HG03571 (cell line): Measurements from ENCODE around the gene CALCR.
"Not testable (repeated sequence)": the region's sequence is repeated elsewhere in the genome, so short reads cannot be mapped to it uniquely, and the experiment has no call there.

ENCODE experiments used
- ATAC-seq: cut with Tn5 transposase; IDR thresholded peaks from one replicate; pipeline ENCODE4 v1.9.1; 2021; ENCODE audit not compliant: unreplicated experiment

Gene CALCR

GRCh38 chr7:93562106-93562505 lies 12.4 kb downstream of the CALCR start:
- no peak for ATAC-seq

GRCh38 chr7:93559639-93560491 lies 14.7 kb downstream of the CALCR start:
- ATAC-seq: no peak

DNA sequence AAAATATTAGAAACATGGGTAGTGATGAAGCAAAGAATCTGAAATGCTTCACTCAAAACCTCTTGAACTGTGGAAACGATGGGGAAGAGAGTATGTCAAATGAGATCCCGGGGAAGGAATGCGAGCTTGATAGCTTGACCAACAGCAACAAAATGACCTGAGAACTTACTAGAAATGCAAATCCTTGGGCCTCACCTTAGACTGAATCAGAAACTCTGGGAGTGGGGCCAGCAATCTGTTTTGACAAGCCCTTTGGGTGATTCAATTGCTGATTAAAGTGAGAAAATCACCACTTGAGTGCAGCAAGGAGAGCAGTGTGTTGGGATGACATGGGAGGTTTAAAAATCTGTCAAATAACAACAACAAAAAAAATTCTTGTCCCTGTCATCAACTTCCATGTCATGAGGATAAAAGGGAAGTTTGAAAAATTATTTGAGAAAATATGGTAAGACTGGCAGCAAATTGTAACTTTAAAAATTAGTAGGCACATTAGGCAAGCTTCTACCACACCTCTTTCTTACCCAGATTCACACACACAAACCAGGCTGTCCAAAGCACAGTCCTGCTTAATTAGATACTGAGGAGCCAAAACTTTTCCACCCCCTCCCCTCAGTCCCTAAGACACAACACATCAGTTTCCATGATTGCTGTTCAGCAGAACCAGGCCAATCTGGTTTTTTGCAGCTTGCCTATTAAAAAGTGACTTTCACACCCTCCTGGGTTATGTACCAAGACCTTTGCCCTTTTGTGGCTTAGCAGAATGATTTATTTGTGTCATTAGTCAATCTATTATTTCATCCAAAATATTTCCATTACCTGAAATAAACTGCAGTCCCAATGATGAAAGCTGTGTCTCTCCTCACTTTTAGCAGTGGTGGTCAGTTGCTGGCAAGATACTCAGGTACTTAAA lies 15.6 kb downstream of the CALCR start:
- no peak for ATAC-seq

DNA sequence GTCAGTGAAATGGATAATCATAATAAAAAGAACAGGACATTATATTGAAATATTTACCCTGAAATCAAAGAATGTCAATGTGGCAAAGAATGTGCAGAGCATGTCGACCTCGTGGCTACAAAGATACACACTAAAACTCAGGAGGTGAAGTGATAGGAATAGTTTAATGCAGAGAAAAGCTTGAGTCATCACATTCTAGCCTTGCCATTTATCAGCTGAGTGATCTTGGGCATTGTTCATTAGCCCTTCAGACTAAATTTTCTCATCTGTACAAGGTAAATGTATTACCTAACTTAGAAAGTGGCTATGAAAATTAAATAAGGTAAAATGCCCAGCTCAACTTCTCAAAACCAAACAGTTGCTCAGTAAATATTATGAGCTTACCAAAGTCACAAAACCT lies 22.6 kb downstream of the CALCR start:
- no peak for ATAC-seq

GRCh38 chr7:93551063-93551895 lies 23.2 kb downstream of the CALCR start:
- no peak for ATAC-seq

GRCh38 chr7:93547716-93548115 lies 26.8 kb downstream of the CALCR start:
- ATAC-seq: no peak

DNA sequence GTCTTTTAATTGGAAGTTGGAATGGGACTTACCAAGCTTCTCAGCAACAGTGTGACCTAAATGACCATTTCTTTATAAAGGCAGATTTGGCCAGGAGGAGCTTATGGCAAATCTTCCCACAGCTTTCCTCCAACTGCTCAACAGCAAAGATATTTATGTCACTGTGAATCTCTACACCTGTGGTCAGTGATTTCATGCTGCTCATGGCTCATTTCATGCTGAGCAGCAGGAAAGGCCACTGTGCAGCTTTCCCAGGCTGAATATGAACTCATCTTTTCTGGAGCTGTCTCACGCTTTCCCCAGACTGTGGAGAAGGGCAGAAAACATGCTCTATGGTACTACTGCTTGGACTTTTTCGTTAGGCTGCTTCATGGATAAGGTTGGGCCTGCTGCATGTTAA lies 29.8 kb downstream of the CALCR start:
- ATAC-seq: no peak

DNA sequence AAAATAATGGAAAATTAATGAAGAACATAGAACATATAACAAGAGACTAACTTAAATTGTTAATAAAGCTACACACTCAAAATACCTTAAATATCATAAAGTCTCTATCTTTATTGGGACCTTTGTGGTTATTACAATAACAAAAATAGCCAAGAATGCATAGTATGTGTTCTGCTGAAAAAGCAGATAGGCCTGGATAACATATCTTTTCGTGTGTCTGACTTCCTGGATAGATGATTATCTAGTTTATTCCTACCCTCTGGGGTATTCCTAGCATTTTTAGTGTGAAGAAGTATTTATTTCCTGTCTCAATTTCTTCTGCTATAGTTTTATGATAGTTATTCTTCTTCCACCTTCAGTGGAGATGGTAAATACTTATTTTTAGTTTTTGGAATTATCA lies 36.5 kb downstream of the CALCR start:
- ATAC-seq: no peak

DNA sequence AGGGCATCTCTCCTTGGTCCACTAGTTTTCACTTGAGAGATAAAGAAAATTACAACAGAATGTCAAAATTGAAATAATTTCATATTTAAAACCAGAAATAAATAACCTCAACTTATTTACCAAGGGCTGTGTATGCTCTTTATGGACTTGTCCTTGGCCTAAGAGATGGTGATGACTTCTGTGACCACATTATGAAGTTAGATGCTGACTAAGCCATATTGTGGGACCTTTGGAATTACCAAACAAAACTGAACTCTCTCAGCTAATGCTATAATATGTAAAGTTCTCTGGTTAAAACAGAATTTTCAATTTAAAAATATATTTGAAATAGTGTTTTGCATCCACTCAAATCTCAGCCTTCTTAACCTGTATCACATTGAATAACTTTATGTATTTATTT lies 38.9 kb downstream of the CALCR start:
- ATAC-seq: no peak

DNA sequence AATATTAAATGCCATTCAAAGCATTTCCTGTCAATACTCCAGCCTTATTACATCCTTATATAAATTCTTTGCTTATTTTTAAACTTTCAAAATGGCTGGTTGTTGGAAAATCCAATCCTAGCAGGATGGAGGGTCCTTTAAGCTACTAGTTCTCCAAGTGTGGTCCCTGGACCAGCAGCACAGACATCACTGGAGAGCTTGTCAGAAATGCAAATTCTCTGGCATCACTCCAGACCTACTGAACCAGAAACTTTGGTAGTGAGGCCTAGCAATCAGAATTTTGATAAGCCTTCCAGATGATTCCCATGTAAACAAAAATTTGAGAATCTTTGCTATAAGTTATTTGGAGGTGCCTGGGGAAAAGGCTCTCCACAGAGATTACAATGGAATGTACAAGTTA lies 43.8 kb downstream of the CALCR start:
- ATAC-seq: no peak

DNA sequence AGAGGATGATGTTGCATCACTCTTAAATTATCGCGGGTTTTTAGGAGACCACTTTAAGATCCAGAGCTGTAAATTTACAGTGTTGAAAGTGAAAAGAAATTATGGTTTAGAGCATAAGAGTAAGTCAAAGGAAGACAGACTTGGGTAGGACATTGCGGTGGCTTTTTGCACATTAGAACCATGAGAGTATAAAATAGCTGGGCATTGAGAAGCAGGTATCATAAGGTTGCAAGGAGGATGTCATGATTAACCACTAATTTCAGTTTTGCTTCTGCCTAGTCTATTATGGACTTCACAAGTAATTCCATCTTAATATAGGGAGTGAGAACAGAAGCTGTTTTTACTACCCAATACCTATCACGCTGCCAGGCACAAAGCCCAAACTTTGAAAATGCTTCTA lies 57.7 kb downstream of the CALCR start:
- ATAC-seq: no peak

GRCh38 chr7:93515144-93515543 lies 59.4 kb downstream of the CALCR start:
- ATAC-seq: no peak

- ATAC-seq: no peak
These were observed 65.2 kb downstream of the CALCR start for GRCh38 chr7:93509303-93509702.

DNA sequence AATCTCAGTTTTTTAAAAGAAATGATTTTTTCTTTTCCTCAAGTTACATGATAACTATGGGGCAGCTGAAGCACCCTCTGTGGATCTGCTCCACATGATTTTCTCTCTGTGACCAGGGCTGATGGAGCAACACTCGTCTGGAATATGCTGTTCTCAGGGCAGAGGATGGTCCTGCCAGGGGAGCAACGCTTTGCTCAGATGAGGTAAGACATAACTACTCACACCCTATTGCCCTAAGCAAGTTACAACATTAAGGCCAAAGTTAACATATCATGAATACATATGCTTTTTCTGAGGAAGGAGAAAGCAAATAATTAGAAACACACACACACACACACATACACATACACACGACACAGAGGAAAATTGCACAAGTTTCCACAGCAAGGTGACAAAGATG lies 71.4 kb downstream of the CALCR start:
- ATAC-seq: no peak

DNA sequence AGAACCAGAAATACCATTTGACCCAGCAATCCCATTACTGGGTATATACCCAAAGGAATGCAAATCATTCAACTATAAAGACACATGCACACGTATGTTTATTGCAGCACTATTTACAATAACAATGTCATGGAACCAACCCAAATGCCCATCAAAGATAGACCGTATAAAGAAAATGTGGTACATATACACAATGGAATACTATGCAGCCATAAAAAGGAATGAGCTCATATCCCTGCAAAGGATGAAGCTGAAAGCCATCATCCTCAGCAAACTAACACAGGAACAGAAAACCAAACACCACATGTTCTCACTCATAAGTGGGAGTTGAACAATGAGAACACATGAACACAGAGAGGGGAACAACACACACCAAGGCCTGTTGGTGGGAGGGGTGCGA lies 82.7 kb downstream of the CALCR start:
- not testable (repeated sequence) for ATAC-seq

DNA sequence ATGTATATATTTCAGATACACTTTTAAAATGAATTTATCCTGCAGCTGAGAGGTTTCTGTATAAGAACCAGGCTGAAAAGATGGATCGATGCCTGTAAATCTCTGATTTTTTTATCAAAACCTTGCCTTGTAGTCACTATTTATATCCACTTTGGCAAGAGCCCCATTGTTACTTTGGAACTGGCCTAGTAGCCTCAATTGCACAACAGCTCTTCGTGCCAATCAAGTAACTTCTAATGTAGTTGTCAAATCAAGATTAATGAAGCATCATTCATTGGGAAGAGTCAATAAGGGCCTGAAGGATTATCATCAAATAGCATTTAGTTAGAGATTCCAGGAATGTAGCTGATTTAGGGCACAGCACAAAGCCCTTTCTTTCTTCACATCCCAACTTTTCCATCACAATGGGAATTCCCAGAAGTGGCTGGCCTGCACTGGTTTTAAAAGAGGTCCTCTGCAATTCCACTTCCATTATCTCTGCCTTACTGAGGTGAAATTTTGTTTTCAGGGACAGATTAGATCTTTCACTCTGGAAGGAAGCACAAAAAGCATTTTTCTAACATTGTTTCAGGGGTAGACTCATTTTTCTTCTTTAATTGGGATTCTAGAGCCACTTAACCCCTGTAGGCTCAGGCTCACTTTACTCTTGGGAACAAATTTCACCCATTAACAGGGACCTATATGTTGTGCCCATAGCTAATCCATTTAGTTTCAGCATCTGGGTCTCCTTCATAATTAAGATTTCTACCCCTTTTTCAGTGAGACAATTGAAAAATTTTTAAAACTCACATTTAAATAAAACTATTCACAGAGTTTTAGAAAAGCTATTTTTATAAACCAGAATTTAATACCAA lies 97.8 kb downstream of the CALCR start:
- ATAC-seq: no peak

DNA sequence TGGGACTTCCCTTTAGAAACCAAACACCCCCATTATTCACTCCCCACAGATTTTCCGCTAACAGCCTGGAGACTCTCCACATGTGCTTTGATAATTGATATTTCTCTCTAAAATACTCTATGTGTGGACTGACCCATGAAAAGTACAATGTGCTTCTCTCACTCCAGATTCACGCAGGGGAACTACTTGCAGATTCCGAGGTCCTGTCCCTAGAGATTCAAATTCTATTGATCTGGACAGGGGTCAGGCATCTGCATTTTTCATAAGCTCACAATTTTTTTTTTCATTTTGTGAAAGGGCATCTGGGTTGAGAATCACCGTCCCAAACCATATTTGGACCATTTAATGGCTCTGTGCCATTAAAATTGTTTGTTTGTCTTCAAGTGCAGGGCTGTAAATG lies 98.7 kb downstream of the CALCR start:
- ATAC-seq: no peak

DNA sequence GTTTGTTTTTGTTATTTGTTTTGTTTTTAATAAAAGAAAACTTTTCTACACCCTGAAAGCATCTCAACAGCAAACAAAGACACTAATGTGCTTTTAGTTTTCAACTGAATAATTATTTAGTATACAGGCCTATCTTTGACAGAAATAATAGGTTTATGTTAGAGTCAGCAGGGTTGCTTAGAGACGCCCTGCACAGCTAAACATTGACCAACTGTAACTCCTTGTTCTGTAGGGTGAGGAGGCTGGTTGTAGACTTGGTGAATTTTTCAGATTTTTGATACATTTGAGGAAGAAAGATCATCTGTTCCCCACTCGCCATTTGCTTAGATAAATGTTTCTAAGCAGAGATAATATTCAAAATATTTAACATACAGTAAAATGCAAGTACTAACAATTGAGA lies 103.1 kb downstream of the CALCR start:
- no peak for ATAC-seq

GRCh38 chr7:93463764-93464163 lies 110.8 kb downstream of the CALCR start:
- ATAC-seq: no peak

DNA sequence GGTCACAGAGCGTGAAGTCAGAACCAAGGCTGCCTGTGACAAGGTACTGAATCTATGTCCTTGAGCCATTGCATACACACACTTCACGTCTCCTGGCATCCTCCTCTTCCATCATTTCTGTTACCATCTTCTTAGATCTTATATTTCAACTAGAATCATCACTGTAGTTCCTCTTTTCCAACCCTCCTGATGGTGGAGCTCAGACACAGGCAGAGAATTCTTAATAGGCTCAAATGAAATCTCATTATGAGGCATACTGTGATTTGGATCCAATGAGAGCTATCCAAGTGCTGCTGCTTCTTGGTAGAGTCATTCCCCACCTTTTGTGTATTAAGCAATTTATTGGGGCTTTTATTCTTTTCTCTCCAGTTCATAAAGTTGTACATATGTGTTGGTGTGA lies 113.2 kb downstream of the CALCR start:
- ATAC-seq: no peak
